Stimulated activated naive CD8-positive, alpha-beta T cell treated with anti-CD3 and anti-CD28 coated beads, Interleukin-15, amount 100 ng/mL, for 72 hours (primary cell): Measurements from ENCODE around the gene DHX36.

ENCODE experiments used
- ATAC-seq: fragments of 150-1000 bp; cut with Tn5 transposase; 2 replicates; pipeline ENCODE4 v1.10.0; 2021; ENCODE audit warnings: mild to moderate bottlenecking, moderate library complexity
- DNase-seq, 2 donors: peaks; one replicate each; pipeline ENCODE4 v3.0.0; 2021 to 2022
- H3K27ac Mint-ChIP-seq, 2 donors: one replicate each; pipeline ENCODE4 v1.8.0; 2022; ENCODE audit warnings: mild to moderate bottlenecking in 2 of 2, mixed read lengths in 2 of 2, moderate library complexity in 2 of 2
- H3K27me3 Mint-ChIP-seq: one replicate; pipeline ENCODE4 v1.8.0; 2022; ENCODE audit warnings: mixed read lengths
- H3K4me1 Mint-ChIP-seq: one replicate; pipeline ENCODE4 v1.8.0; 2022; ENCODE audit warnings: mild to moderate bottlenecking, mixed read lengths
- H3K4me3 Mint-ChIP-seq, 2 donors: one replicate each; pipeline ENCODE4 v1.8.0; 2022; ENCODE audit warnings: mild to moderate bottlenecking in 2 of 2, mixed read lengths in 2 of 2, moderate library complexity in 1 of 2
- H3K9me3 Mint-ChIP-seq, 2 donors: one replicate each; pipeline ENCODE4 v1.8.0; 2022; ENCODE audit warnings: mixed read lengths in 2 of 2

DHX36 gene

DNA sequence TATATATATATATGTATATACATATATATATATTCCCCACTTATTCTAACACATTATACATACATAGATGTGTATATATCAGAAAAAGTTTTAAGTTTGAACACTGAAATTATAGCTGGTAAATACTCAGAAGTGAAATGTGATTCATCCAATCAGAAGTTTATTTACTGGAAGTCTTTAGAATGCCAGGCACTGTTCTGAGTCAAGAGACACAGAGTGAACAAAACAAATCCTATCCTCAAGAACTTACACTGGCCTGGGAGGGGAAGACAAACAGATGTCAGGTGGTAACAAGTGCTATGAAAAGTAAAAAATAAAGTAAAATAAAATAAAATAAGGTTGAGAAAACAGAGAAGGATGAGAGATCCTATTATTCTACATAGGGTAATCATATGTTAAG is 13.4 kb downstream of the DHX36 start:
- H3K4me3 Mint-ChIP-seq: no peak overlapping the region
- DNase-seq (no peak), ATAC-seq (no peak)
- H3K27ac Mint-ChIP-seq: no peak overlapping the region
- H3K4me1 Mint-ChIP-seq: peaks cover 14% of the 10 kb centered on the region
- no peaks in the 10 kb centered on the region for H3K27me3 Mint-ChIP-seq
- no peaks in the 10 kb centered on the region for H3K9me3 Mint-ChIP-seq

DNA sequence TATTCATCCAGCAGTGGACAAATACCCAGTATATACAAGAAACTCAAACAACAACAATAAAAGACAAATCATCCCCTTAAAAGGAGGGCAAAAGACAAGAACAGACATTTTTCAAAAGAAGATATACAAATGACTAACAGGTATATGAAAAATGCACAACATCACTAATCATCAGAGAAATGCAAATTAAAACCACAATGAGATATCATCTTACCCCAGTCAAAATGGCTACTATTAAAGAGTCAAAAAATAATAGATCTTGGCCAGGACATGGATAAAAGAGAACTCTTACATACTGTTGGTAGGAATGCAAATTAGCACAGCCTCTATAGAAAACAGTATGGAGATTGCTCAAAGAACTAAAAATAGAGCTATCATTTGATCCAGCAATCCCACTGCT is 16.9 kb downstream of the DHX36 start:
- no peaks in the 10 kb centered on the region for H3K9me3 Mint-ChIP-seq
- H3K4me1 Mint-ChIP-seq: peaks cover 14% of the 10 kb centered on the region
- H3K27me3 Mint-ChIP-seq: no peaks in the 10 kb centered on the region
- no peak overlapping the region for H3K4me3 Mint-ChIP-seq
- DNase-seq: no peak
- ATAC-seq: no peak
- peak overlapping the region; percentile 79 to 85 for H3K27ac Mint-ChIP-seq

DNA sequence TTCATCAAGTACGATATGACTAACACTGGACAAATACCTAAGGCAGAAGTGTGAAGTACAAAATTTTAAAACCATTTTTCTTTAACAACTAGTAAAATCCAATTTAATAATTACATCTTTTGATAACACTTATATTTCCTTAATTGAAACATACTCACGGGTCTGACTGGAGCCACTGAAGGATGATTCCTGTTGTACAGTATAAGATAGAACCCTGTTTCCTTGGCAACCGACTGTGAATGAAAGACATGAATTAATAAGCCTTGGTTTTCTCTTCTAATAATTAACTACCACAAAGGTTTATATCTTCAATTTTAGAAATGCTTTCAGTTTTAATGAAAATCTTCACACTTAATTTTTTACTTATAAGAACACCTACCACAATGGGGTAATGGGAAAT is 19.4 kb downstream of the DHX36 start:
- H3K27me3 Mint-ChIP-seq: no peaks in the 10 kb centered on the region
- H3K27ac Mint-ChIP-seq: no peak overlapping the region
- H3K4me1 Mint-ChIP-seq: peaks cover 14% of the 10 kb centered on the region

DNA sequence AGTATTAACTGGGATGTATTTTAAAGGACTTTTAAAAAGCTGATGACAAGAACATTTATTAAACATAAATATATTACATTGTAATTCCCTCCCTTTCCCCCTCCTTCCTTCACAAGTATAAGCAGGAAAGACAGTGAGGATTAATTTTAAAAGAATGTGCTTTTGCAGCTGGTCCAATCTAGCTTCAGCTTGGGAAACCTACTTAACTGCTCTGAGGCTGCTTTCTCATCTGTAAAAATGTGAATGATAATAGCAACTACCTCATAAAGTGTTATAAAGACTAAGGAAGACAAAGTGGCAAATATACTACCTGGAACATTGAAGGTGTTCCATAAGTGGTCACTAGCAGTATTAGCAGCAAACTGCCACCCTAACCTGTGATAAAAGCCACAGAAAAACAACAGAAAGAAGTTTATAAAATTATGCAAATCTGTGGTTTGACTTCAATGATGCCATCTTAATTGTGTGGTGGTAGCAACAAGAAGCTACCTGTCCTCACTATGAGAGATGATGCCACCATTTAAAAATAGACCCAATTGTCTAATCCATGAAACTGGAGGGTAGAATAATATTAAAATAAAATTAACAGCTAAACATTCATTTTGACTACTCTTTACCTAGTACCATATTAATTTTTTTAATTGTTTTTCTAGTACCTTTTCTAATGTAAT is 20.0 kb downstream of the DHX36 start:
- no peaks in the 10 kb centered on the region for H3K9me3 Mint-ChIP-seq
- no peak overlapping the region for H3K4me3 Mint-ChIP-seq
- H3K27ac Mint-ChIP-seq: no peak overlapping the region
- DNase-seq (no peak), ATAC-seq (no peak)
- no peaks in the 10 kb centered on the region for H3K27me3 Mint-ChIP-seq
- H3K4me1 Mint-ChIP-seq: peaks cover 14% of the 10 kb centered on the region

More for the DNA sequence above, 19.4 kb downstream of the DHX36 start:
- DNase-seq (no peak), ATAC-seq (no peak)
- Mint-ChIP-seq H3K4me3 (no peak overlapping the region), H3K9me3 (no peaks in the 10 kb centered on the region)

DNA sequence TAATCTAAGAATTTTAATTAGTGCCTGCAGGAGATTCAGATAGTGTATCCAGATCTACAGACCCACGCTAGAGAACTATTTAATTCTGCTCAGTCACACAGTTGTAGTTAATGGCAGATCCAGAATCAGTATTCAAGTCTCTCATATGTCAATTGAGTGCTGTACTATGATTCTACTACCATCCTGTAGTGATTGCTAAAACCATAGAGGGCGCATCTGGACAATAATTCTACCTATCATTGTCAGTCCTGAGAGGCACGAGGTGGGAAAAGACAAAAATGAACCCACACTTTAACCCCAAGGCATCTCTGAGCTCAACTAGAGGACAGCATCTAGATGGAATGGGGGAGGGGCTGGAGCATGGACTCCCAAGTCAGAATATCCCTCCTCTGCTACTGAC is 22.7 kb downstream of the DHX36 start:
- Mint-ChIP-seq H3K9me3 (no peaks in the 10 kb centered on the region), H3K4me1 (no peaks in the 10 kb centered on the region), H3K27ac (no peak overlapping the region), H3K27me3 (no peaks in the 10 kb centered on the region), H3K4me3 (no peak overlapping the region)
- DNase-seq (no peak), ATAC-seq (no peak)

DNA sequence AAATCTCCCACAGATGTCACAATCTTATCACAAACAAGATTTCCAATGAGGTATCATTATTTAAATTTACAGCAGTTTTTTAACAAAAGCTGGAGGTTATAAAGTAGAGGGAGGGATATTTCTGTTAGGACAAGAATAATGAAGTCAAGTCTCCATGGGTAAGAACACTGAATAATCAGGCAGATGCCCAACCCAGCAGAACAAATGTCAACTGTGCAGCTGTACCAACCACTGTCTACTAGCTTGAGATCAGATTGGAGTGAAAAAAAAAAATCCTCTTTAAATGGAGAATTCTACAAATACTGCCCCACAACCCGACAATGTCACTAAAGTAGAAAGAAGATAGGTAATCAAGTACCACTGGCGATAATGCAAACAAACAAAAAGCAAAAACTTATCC is 30.3 kb downstream of the DHX36 start:
- ATAC-seq: no peak
- Mint-ChIP-seq H3K4me1 (no peaks in the 10 kb centered on the region), H3K27me3 (no peaks in the 10 kb centered on the region), H3K27ac (peak overlapping the region in 1 of 2 donors; percentile 54), H3K9me3 (no peaks in the 10 kb centered on the region), H3K4me3 (no peak overlapping the region)
- no peak for DNase-seq

DNA sequence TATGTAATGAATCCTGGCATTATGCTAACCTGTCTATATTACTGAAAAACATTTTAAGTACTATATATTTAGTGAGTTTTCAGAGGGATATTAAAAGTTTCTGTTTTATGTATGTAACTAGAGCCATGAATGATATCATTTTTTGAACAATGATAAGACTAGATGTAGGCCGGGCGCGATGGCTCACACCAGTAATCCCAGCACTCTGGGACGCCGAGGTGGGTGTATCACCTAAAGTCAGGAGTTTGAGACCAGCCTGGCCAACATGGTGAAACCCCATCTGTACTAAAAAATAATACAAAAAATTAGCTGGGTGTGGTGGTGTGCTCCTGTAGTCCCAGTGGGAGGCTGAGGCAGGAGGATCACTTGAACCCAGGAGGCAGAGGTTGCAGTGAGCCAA is 34.1 kb downstream of the DHX36 start:
- H3K9me3 Mint-ChIP-seq: no peaks in the 10 kb centered on the region
- no peak overlapping the region for H3K27ac Mint-ChIP-seq
- DNase-seq (no peak), ATAC-seq (no peak)
- no peaks in the 10 kb centered on the region for H3K4me1 Mint-ChIP-seq
- no peak overlapping the region for H3K4me3 Mint-ChIP-seq
- no peaks in the 10 kb centered on the region for H3K27me3 Mint-ChIP-seq

DNA sequence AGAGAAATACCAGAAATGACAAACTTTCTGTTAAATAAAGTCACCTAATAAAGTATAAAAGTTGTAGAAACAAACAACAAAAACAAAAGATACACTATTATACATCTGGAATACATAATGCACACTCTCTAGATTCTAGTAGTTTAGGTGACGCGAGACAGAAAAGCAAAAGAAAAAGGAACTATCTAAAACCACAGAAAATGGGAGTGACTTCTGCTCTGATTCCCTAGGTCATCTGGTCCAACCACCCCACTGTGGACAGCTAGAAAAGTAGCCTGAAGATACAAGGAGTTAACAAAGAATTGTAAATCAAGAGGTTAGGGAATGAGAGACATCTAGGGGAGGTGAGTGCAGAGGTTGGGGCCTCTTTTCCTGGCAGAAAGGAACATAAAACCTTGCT is 39.1 kb downstream of the DHX36 start:
- no peaks in the 10 kb centered on the region for H3K9me3 Mint-ChIP-seq
- H3K4me1 Mint-ChIP-seq: no peaks in the 10 kb centered on the region
- H3K27me3 Mint-ChIP-seq: no peaks in the 10 kb centered on the region
- DNase-seq: no peak
- H3K27ac Mint-ChIP-seq: peak overlapping the region in 1 of 2 donors; percentile 74
- no peak overlapping the region for H3K4me3 Mint-ChIP-seq
- no peak for ATAC-seq

DNA sequence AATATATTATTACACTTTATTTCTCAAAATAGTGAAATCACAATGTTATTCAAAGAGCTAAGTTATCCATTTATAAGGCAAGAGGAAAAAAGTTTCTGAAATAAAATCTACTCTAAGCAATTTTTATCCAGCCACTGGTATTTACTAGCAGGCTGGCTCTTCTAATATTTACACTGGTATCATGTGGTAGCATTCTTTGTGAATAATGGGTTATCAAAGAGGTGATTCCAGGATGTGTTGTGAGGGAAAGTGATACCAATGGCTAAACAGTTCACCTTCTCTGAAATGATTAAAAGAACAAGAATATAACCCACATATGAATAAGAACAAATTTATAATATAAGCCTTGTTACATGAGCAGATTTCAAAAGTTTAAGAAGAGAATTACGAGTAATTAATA is 44.1 kb downstream of the DHX36 start:
- no peak overlapping the region for H3K4me3 Mint-ChIP-seq
- ATAC-seq (no peak), DNase-seq (no peak)
- H3K4me1 Mint-ChIP-seq: no peaks in the 10 kb centered on the region
- H3K27me3 Mint-ChIP-seq: no peaks in the 10 kb centered on the region
- no peaks in the 10 kb centered on the region for H3K9me3 Mint-ChIP-seq
- peak overlapping the region in 1 of 2 donors; percentile 43 for H3K27ac Mint-ChIP-seq

DNA sequence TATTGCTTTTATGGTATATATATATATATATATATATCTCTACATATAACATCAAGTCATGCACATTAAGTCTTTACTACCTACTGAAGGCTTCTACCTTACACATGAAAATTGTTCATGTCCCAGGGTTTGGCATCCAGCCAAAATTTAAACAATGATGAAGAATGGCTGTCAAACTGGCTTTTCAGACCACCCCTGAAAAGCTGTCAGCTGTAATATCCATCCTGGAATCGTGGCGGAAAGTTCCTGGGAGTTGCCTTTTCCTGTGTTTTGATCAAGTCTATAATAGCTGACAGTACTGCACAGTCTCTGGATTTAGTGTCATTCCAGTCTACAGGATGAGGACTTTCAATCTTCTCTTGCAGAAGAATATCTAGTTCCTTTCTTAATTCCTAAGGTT is 48.3 kb downstream of the DHX36 start:
- H3K9me3 Mint-ChIP-seq: no peaks in the 10 kb centered on the region
- no peak for ATAC-seq
- no peaks in the 10 kb centered on the region for H3K27me3 Mint-ChIP-seq
- no peaks in the 10 kb centered on the region for H3K4me1 Mint-ChIP-seq
- DNase-seq: no peak
- no peak overlapping the region for H3K4me3 Mint-ChIP-seq
- H3K27ac Mint-ChIP-seq: no peak overlapping the region

DNA sequence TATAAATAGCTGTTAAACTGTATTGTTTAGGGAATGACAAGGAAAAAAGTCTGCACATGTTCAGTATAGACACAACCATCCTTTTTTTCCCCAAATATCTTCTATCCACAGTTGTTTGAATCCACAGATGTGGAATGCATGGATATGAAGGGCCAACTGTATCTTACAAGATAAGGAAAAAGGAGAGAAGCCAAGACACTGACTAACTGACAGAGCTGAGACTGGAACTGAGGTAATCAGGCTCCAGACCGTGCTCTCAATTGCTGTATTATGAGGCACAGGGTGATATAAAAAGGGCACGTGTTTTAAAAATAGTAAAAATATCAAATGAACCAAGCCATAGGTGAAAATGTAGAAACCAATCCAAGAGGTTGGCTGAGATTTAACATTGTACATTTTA is 49.0 kb downstream of the DHX36 start:
- Mint-ChIP-seq H3K27ac (no peak overlapping the region), H3K9me3 (no peaks in the 10 kb centered on the region), H3K27me3 (no peaks in the 10 kb centered on the region), H3K4me1 (no peaks in the 10 kb centered on the region), H3K4me3 (no peak overlapping the region)
- ATAC-seq: no peak
- no peak for DNase-seq

DNA sequence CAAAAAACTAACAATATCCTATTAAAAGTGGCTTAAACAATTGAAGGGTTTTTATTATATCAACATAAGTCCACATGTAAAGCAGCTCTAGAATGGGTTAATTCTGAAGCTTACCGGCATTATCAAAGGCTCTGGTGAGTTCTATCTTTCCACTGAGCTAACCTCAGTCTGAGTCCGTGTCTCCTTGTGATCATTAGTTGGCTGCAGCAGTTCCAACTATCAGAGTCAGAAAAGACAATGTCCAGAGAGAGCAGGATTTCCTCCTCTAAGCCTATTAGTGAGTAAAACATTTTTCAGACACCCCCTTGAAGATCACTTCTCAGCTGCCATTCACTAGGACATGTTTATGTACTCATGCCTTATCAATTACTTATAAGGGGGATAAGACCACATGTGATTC is 49.9 kb downstream of the DHX36 start:
- H3K4me3 Mint-ChIP-seq: no peak overlapping the region
- H3K27ac Mint-ChIP-seq: no peak overlapping the region

DNA sequence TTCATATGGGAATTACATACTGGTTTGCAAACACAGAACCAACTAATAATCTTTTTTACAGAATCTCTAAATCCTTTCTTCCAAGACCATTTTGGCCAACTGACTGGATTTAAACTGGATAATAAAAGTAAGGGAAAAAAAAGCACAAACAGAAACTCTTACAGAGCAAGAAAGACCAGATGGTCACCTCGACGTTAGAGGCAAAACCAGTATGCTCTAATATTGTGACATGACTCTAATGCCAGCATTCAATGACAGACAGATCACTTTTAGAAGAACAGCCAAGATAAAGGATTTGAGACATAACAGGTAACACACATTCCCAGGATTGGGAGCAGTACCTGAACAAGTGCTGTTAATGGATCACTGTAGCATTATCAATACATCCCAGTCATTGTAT is 50.9 kb downstream of the DHX36 start:
- no peak overlapping the region for H3K27ac Mint-ChIP-seq
- H3K4me3 Mint-ChIP-seq: no peak overlapping the region
- H3K27me3 Mint-ChIP-seq: no peaks in the 10 kb centered on the region
- no peaks in the 10 kb centered on the region for H3K9me3 Mint-ChIP-seq
- no peaks in the 10 kb centered on the region for H3K4me1 Mint-ChIP-seq
- DNase-seq (no peak), ATAC-seq (no peak)

More for the DNA sequence above, 49.9 kb downstream of the DHX36 start:
- Mint-ChIP-seq H3K9me3 (no peaks in the 10 kb centered on the region), H3K27me3 (no peaks in the 10 kb centered on the region), H3K4me1 (no peaks in the 10 kb centered on the region)
- no peak for DNase-seq
- no peak for ATAC-seq

DNA sequence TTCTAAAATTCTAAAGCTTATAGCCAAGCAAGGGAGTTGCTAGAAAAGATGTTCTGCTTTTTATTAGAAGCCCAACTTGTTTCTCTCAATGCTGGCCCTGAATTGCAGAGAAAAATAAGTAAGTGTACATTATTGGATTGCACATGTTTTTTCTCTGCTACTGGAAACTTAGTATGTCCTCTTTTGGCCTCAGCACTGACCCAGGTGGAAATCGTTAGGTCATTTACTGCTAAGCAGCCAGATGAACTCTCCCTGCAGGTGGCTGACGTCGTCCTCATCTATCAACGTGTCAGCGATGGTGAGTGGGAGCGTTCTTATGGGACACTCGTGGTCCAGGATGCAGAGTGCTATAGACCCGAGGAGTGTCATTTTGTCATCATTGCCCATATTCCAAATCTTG is 69.8 kb downstream of the DHX36 start:
- peak overlapping the region in 1 of 2 donors; percentile 1 for H3K27ac Mint-ChIP-seq
- DNase-seq (no peak), ATAC-seq (no peak)
- H3K4me1 Mint-ChIP-seq: peaks cover 6% of the 10 kb centered on the region
- H3K4me3 Mint-ChIP-seq: no peak overlapping the region
- H3K27me3 Mint-ChIP-seq: no peaks in the 10 kb centered on the region
- no peaks in the 10 kb centered on the region for H3K9me3 Mint-ChIP-seq

DNA sequence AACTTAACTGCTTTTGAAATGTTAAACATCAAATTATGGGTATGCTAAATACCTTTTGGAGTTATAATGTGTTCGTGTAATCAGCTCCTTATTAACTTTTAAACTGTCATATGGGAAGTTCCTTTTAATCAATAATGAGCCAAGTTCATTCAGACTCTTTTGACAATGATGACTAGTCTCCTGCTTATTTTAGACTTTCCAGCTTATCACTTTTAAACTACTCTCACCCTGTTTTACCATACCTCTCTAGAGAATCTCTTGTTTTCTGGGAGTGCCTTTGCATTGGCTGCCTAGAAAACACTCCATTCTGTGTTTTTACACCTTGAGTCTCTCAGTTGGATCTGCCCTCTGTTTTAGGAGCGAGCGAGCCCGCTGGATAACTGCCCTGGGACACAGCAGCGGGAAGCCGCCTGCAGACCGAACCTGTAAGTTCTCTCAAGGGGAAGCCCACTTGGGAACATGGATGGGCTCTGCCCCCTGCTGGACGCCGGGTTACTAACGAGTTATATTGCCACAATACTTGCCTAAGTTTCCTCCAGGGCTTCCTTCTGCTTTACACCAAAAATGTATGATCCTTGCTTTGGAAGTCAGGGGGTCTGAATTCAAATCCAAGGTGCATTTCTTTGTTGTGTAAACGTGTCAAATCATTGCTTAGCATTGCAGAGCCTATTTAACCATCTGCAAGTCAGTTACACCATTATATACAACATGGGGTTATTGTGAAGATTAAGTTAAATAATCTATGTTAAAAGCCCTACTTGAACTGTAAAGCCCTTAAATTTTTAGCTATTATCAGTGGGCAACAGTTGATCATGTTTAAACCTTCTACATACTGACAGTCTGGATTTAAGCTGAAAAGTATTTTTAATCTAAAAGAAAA is 71.3 kb downstream of the DHX36 start:
- peak; percentile 37 to 51 for DNase-seq
- Mint-ChIP-seq H3K9me3 (no peaks in the 10 kb centered on the region), H3K4me3 (no peak overlapping the region), H3K4me1 (peaks cover 6% of the 10 kb centered on the region), H3K27ac (no peak overlapping the region), H3K27me3 (no peaks in the 10 kb centered on the region)
- peak; percentile 69 for ATAC-seq

DNA sequence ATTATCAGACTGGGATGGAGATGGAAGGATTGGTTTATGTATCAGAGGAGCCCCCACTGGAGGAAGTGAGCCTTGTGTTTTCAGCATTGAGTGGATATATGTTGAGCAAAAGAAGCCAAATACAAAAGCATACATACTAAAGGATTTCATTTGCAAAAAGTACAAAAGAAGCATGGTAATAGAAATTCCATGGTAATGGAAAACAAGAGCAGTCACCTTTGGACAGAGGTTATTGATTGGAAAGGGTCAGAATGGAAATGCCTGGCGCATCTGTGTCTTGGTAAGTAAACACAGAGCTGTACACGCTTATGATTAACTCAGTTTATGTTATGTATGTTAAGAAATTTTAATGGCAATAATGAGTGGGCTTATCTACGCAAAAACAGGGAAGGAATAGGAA is 72.7 kb downstream of the DHX36 start:
- no peak overlapping the region for H3K27ac Mint-ChIP-seq
- H3K4me3 Mint-ChIP-seq: no peak overlapping the region
- H3K9me3 Mint-ChIP-seq: no peaks in the 10 kb centered on the region
- H3K27me3 Mint-ChIP-seq: no peaks in the 10 kb centered on the region
- ATAC-seq (no peak), DNase-seq (no peak)
- peaks cover 6% of the 10 kb centered on the region for H3K4me1 Mint-ChIP-seq
